ELR (cell line): ENCODE measurements around the gene SLC35D1.
"Not testable (repeated sequence)": the region's sequence is repeated elsewhere in the genome, so short reads cannot be mapped to it uniquely, and the experiment has no call there.

Experiments
- DNase-seq: peaks from one replicate; pipeline ENCODE4 v3.0.0-alpha.2; 2015; ENCODE audit warnings: low read depth

Gene SLC35D1

GRCh38 chr1:67053785-67054772 lies at the start of gene SLC35D1:
SLC35D1 (minus strand) TSS chr1:67054148; CDS start chr1:67054013, 135 bp downstream.
- DNase-seq = peak; percentile 71

DNA sequence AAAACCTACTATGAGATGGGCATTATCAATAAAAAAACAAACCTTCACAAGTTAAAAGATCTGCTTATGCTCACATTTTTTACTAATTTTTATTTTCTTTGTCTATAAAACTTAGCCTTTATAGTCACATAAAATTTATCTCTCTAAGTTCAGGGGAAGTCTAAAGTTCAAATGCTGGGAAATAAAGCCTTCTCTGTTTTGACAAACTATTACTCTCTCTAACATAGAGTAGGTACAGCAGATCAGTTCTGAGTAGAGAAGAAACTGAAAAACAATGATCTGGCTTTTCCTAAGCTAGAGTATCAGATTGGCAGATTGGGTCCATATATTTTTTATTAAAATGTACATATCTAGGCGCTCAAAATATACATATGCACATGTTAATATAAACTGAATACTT lies 49.6 kb upstream of the SLC35D1 start:
- DNase-seq = no peak

GRCh38 chr1:67100833-67101232 lies 46.9 kb upstream of the SLC35D1 start:
- no peak for DNase-seq

DNA sequence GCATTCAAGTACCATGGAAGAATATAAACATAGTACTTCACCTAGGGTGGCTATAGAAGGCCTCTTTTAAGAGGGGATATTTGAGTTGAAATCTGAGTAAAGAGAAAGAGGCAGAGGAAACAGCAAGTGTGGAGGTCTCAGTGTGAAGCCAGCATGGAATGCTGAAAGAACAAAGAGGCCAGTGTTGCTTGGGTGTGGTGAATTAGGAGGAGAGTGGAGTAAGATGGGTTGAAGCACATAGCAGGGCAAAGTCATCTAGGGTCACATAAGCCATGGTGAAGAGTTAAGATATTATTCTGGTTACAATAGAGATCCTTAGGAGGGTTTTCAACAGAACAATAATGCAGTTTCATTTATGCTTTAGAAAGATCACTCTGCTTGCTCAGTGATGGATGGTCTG lies 43.4 kb upstream of the SLC35D1 start:
- DNase-seq = no peak

DNA sequence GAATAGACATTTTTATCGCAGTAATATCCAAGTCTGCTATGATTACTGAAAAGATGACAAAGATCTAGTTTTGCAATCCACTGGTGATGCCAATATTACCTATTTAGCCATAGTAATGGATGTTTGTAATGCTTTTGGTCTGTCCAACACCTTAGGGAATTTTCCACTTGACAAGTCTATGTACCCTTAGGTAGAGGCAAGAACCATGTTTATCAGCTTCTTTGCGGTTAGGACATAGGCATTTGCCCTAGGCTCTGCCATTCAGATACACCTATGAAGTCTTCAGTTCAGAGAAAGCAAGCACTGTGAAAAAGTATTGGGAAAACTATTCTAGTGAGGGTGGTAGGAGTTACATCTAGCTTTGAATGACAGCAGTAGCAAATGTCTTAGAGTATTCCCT lies 40.2 kb upstream of the SLC35D1 start:
- no peak for DNase-seq

- DNase-seq = no peak
Measured at GRCh38 chr1:67089685-67090208, 35.8 kb upstream of the SLC35D1 start.

- DNase-seq = no peak
Measured at GRCh38 chr1:67088440-67088839, 34.5 kb upstream of the SLC35D1 start.

DNA sequence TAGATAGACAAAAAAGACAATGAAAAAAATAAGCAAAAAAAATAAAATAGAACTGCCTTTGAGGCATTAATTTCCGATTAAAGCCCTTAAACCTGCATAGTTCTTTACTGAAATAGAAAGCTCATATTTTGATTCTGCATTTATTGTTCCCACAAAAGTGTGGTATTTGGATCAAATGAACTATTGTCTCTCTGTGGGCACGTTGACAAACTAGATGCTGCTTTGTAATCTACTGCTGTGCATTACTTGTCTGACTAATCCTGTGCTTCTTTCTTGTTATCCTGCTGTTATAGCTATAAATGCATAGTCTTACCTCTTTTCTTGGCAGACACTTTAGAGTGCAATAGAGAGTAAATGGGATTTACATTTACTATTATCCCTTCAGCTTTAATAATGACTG lies 31.4 kb upstream of the SLC35D1 start:
- DNase-seq = no peak

GRCh38 chr1:67084765-67085318 lies 30.9 kb upstream of the SLC35D1 start:
- DNase-seq = no peak

- no peak for DNase-seq
Measured at GRCh38 chr1:67078291-67078690, 24.3 kb upstream of the SLC35D1 start.

DNA sequence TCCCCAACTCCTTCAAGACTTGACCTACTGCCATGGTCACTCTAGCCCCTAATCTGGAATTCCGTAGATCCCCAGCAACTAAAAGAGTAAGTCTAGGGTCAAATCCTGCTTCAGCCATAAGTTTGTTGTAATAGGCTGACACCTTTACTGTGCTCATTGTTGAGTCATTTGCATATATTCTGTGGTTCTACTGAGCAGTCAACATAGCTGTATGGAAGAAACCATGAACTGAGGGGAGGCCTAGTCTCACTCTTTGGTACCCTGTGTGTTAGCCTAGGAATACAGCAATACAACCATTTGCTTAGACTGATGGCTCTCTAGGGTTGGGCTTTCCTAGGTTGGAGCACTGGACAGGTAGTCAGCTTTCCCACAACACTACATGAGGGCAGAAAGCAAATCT lies 23.6 kb upstream of the SLC35D1 start:
- DNase-seq = no peak

GRCh38 chr1:67072749-67073148 lies 18.8 kb upstream of the SLC35D1 start:
- no peak for DNase-seq

DNA sequence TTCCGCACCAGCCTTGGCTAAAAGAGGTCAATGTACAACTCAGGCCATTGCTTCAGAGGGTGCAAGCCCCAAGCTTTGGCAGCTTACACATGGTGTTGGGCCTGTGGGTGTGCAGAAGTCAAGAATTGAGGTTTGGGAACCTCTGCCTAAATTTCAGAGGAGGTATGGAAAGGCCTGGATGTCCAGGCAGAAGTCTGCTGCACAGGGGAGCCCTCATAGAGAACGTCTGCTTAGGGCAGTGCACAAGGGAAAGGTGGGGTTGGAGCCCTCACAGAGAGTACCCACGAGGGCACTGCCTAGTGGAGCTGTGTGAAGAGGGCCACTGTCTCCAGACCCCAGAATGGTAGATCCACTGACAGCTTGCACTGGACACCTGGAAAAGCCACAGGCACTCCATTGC lies 13.7 kb upstream of the SLC35D1 start:
- DNase-seq = not testable (repeated sequence)

GRCh38 chr1:67062412-67062811 lies 8.5 kb upstream of the SLC35D1 start:
- DNase-seq = no peak

DNA sequence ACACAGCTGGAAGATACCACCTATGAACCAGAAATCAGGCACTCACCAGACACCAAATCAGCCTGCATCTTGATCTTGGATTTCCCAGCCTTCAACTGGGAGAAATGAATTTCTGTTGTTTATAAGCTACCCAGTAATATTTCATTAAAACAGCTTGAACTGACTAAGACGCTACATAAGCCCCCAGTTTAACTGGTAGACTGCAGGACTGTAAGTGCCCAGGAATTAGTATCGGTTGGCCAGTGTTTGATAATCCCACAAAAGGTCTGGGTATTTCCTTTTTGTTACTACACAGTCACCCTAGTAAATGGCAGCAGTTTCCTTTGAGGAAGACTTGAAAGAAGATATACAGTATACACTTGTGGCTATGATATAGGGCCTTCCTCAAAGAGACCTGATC lies 7.3 kb upstream of the SLC35D1 start:
- peak; percentile 33 for DNase-seq

DNA sequence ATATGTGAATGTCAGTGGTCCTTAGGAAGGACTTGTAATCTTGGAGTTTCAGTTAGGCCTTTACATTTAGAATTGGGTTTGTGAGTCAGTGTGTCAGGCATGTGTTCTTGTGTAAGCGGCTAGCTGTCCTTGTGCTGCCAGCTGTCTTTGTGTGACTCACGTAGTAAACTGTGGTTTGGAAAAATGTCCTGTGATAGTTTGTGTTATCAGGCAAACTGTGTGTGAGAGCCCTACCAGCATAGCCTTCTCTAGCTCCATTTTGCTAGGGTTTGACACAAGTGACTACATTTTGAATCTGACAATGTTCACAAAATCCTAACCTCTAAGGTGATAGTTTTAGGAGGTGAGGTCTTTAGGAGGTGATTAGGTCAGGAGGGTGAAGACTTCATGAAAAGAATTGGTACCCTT lies 6.9 kb upstream of the SLC35D1 start:
- peak; percentile 97 for DNase-seq

- DNase-seq = peak; percentile 33
Measured at GRCh38 chr1:67059346-67059745, 5.4 kb upstream of the SLC35D1 start.

DNA sequence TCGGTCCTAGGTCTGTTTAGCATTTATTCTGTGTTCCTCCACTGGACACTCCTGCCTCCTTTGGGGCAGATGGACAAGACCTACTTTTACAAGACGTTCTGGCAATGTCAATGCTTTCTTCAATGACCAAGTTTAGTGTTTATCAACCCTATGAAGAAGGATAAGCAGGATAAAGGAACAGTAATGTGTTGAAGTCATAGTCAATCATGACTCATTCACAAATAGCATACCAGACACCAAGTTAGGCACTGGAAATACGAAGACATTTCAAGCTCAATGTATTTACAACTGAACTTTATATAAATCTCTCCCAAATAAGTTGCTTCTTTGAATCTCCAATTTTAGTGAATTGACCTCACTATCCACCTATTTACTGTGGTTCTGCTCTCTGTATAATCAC lies 4.8 kb upstream of the SLC35D1 start:
- DNase-seq = peak; percentile 58

DNA sequence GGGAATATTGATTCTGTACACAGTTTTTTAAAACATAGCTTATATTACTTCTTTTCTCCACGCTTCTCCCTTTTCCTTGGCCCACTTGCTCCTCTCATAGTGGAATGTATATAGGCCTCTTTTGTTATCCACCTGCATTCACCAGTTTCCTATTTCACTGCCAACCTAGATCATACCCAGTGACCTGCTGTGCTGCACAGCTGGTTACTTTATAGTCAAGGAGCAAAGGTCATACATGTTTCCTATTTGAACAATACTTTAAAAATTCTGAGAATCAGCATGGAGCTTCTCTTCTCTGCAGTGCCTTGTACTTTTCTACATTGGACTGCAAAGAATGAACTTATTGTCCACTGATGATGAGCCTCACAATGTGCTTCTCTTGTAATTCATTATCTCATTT lies 4.3 kb upstream of the SLC35D1 start:
- no peak for DNase-seq

DNA sequence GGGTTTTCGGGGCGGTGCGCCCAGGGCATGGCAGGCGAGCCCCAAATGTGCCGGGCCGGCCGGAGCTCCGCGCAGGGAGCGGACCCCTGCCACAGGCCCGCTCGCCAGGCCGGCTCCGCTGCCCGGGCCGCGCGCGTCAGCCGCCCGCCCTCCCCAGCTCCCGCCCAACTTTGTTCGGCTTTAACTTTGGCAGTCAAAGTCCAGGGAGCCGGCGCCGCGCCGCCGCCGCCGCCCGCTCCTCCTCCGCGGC lies 488 bp downstream of the SLC35D1 start:
- no peak for DNase-seq

- DNase-seq = peak; percentile 65
Measured at GRCh38 chr1:67052741-67053534, 1.0 kb downstream of the SLC35D1 start.

GRCh38 chr1:67051196-67051595 lies 2.8 kb downstream of the SLC35D1 start:
- DNase-seq = no peak
